ENCODE measurements around the gene ZNF568. TPM values are rescaled to one million over a fixed set of nuclear protein-coding genes. Genes with fewer than 3 reads are reported as not detected.
A peak's percentile ranks its signal among the peaks of the same experiment; 100 is the strongest.

Gene ZNF568
- total RNA-seq, 1 donor from 2014 or later, result 18.9 TPM

DNA sequence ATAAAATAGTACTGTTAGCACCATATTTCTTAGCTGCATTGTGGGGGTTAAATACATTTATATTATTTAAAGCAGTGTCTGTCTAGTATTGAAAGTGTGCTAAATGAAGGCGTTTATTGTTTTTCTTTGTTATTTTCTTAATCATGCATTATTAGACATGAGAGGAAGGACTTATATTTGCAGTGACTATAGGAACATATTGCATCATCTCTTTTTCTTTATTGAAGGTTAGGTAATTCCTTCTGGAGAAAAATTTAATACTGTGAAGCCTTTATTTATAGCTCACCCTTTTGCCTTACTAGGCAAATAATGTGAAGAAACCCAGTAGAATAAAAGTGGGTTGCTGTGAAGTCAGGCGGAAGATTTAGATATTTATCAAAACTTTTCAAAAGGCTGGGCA lies 83.2 kb downstream of the ZNF568 start:
- no peak for DNase-seq

DNA sequence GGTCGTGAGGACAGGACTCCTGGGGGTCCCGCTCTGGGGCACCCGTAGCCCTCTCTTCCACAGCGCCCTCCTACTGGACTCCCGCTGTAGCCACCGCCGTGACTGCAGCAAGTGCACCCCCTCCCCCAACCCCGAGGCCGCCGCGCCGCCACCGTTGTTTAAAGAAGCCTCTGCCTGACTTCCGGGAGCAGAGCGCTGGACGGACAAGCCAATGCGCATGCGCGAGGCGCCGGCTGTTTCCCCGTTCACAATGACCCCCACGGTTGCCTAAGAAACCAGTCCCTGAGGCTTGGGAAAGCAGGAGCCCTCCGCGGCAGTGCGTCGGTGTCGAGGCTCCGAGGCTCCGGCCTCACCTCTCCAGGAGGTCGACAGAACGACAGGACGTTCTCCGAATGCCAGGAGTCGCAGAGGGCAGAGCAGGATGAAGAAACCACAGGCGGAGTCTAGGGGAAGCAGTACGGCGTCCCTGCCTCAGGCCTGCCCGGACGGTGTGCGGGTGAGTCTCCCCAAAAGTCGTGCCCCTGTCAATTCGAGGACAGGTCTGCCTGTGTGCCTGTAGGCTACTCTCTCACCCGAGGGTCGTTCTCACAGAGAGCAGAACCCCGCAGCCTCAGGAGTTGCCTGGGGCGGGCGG lies 91.6 kb downstream of the ZNF568 start:
- peak; percentile 7 for DNase-seq

DNA sequence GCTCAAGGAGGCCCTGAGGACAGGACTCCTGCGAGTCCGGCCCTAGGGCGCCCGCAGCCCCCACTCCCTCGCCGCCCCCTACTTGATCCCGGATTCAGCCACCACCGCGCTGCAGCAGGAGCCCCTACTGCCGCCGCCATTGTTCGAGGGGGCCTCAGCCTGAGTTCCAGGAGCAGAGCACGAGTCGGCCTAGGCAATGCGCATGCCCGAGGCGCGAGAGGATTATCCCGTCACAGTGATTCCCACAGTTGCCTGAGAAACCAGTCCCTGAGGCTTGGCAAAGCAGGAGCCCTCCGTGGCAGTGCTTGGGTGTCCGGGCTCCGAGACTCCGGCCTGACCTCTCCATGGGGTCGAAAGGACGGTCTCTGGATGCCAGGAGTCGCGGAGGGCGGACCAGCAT lies 93.7 kb downstream of the ZNF568 start:
- no peak for DNase-seq

DNA sequence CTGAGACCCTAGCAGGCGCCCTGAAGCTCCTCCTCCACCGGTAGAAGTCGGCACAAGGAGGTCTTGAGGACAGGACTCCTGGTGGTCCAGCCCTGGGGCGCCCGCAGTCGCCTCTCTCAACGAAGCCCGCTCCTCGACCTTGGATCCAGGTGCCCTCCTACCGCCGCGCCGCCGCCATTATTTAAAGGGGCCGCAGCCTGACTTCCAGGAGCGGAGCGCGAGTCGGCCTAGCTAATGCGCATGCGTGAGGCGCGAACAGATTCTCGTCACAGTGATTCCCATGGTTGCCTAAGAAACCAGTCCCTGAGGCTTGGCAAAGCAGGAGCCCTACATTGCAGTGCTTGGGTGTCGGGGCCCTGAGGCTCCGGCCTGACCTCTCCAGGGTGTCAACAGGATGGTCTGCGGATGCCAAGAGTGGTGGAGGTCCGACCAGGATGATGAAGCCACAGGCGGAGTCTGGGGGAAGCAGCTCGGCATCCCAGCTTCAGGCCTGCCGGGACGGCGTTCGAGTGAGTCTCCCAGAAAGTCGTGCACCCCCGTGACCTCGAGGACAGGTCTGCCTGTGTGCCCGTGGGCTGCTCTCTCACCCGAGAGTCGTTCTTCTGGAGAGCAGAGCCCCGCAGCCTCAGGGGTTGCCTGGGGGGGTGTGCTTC lies 96.1 kb downstream of the ZNF568 start:
- DNase-seq, result no peak

DNA sequence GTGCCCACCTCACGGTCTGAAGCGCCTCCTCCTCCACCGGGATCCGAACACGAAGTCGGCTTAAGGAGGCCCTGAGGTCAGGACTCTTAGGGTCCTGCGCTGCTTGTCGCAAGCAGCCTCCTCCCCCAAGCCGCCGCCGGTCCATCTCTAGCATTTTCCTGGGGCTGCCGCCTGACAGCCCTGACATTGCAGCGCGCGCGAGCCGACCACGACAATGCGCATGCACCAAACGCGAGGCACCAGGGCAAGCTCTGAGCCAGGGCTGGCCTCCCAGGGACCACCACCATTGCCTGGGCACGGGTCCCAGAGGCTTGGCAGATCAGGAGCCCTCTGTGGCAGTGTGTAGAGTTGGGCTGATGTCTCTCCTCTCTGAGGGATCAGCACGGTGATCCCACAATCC lies 98.3 kb downstream of the ZNF568 start:
- no peak for DNase-seq

DNA sequence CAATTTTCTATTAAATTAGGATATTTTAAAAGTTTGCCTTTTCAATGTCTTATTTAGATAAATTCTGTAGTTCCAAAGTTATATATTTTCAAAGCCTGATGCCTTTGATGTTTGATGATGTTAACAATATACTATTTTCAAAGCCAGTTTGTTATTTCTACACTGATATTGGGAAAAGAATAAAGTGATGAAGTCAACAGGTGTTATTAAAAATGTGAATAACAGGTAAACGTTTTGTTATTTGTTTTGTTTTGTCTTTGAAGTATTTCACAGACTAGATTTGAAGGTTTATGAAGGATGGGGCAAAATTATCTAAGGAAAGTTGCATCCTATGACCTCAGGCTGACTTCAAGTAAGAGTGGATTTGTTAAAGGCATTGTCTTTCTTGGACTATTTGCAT lies 129.0 kb downstream of the ZNF568 start:
- no peak for DNase-seq

Other genes starting within 250 kb of the ZNF568 start
- 13.1 TPM for gene ZNF461, start 249.5 kb upstream of the ZNF568 start, total RNA-seq
- 11.1 TPM for gene ZNF567, start 228.7 kb upstream of the ZNF568 start, total RNA-seq
- 4.5 TPM for gene ZNF850, start 143.5 kb upstream of the ZNF568 start, total RNA-seq
- gene ZNF790, start 77.9 kb upstream of the ZNF568 start, total RNA-seq, result 7.0 TPM
- 9.6 TPM for gene ZNF345, start 65.5 kb upstream of the ZNF568 start, total RNA-seq
- gene ZNF829, start within 50 bp of the ZNF568 start, total RNA-seq, result 3.8 TPM
- gene ZNF420, start 162.1 kb downstream of the ZNF568 start, total RNA-seq, result 13.4 TPM

Data from skin of body (tissue), 2 donors.